H1 (cell line): Measurements from ENCODE around the gene AKR1D1.

ENCODE experiments used
- EZH2 ChIP-seq: fragments of 200-600 bp; sonication (generic); IDR thresholded peaks from 2 replicates; pipeline ENCODE4 v1.7.1; 2012; ENCODE audit warnings: low read depth, mild to moderate bottlenecking, moderate library complexity, low read length, inconsistent platforms; ENCODE audit not compliant: severe bottlenecking
- FOSL1 ChIP-seq: IDR thresholded peaks from 2 replicates; pipeline ENCODE4 v1.6.1; 2011; ENCODE audit warnings: mild to moderate bottlenecking, low read depth, low read length, moderate library complexity; ENCODE audit not compliant: insufficient read depth
- POLR2A ChIP-seq, 2 experiments: IDR thresholded peaks; 1 replicate in 1 of 2; 2 replicates in 1 of 2; pipeline ENCODE4 v1.6.1; 2011; ENCODE audit warnings: low read depth in 2 of 2, low read length in 2 of 2, mild to moderate bottlenecking in 2 of 2; ENCODE audit errors: control extremely low read depth in 1 of 2
- POLR2AphosphoS5 ChIP-seq: IDR thresholded peaks from 2 replicates; pipeline ENCODE4 v1.6.1; 2011; ENCODE audit warnings: low read depth, low read length
- ZNF274 ChIP-seq: IDR thresholded peaks from 2 replicates; pipeline ENCODE4 v1.7.0; 2012; ENCODE audit warnings: low read length, borderline replicate concordance; ENCODE audit errors: extremely low read depth
- TF ChIP-seq, protein P1 (sequence below), 3 experiments: IDR thresholded peaks; 1 replicate in 2 of 3; 2 replicates in 1 of 3; pipeline versions ENCODE4 v1.5.1 to v1.6.1; 2011; ENCODE audit warnings: low read length in 3 of 3, mild to moderate bottlenecking in 3 of 3, inconsistent platforms in 2 of 3, low read depth in 1 of 3, moderate library complexity in 1 of 3; ENCODE audit not compliant: insufficient read depth in 1 of 3; ENCODE audit errors: control extremely low read depth in 1 of 3
- TF ChIP-seq, protein P2 (sequence below): IDR thresholded peaks from 2 replicates; pipeline ENCODE4 v1.6.1; 2012; ENCODE audit warnings: inconsistent platforms

DNA sequence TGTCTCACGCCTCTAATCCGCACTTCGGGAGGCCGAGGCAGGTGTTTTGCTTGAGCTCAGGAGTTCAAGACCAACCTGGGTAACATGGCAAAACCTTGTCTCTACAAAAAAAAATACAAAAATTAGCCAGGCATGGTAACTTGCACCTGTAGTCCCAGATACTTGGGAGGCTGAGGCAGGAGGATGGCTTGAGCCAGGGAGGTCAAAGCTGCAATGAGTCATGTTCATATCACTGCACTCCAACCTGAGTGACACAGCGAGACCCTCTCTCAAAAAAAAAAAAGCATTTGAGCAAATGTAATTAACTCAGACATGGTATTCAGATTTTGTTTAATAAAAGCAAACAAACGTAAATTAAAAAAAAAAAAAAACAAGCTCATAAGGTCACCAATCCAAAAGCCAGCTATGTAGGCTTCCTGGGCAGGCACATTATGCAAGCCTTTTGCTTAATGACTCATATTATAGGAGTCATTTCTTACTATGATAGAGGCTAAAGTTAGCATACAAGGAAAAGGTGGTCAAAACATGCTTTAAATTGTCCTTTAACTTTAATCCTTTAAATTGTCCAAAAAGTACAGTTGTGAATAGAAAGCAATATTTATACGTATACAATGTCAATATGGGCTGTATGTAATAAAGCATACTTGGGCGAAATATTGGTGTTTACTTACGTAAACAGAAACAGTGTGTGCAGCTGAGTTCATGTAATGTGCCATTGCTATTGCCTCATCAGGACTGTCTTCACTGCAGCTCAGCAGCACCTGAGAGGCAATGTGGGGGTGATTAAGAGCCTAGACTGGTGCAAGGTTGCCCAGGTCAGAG is 13.0 kb downstream of the AKR1D1 start:
- TF ChIP-seq, protein P1, sequence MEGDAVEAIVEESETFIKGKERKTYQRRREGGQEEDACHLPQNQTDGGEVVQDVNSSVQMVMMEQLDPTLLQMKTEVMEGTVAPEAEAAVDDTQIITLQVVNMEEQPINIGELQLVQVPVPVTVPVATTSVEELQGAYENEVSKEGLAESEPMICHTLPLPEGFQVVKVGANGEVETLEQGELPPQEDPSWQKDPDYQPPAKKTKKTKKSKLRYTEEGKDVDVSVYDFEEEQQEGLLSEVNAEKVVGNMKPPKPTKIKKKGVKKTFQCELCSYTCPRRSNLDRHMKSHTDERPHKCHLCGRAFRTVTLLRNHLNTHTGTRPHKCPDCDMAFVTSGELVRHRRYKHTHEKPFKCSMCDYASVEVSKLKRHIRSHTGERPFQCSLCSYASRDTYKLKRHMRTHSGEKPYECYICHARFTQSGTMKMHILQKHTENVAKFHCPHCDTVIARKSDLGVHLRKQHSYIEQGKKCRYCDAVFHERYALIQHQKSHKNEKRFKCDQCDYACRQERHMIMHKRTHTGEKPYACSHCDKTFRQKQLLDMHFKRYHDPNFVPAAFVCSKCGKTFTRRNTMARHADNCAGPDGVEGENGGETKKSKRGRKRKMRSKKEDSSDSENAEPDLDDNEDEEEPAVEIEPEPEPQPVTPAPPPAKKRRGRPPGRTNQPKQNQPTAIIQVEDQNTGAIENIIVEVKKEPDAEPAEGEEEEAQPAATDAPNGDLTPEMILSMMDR (IDR thresholded peaks at IDR 0.05; ENCODE audit: control extremely low read depth in 1 of 3, insufficient read depth in 1 of 3, low read depth in 1 of 3, low read length in 3 of 3), result no peak
- no peak for TF ChIP-seq POLR2A (IDR thresholded peaks at IDR 0.05; ENCODE audit: control extremely low read depth in 1 of 2, low read depth in 2 of 2, low read length in 2 of 2)
- TF ChIP-seq, protein P2, sequence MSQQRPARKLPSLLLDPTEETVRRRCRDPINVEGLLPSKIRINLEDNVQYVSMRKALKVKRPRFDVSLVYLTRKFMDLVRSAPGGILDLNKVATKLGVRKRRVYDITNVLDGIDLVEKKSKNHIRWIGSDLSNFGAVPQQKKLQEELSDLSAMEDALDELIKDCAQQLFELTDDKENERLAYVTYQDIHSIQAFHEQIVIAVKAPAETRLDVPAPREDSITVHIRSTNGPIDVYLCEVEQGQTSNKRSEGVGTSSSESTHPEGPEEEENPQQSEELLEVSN, result no peak
- no peak for TF ChIP-seq ZNF274
- no peak for TF ChIP-seq FOSL1
- no peak for TF ChIP-seq POLR2AphosphoS5
- no peak for TF ChIP-seq EZH2
